Measurements from ENCODE around the gene ANKS3. TPM values are rescaled to one million over a fixed set of nuclear protein-coding genes. Genes with fewer than 3 reads are reported as not detected.

Gene ANKS3
- total and polyA plus RNA-seq, 2 donors (not counting 3 experiments of a cell fraction or from before 2014, with no cell fraction given) = 13.9 to 24.0 TPM

- Histone ChIP-seq H3K27ac (ENCODE audit: insufficient read depth, low read depth, low read length) (no peak overlapping the region), H4K20me1 (replicated peaks; ENCODE audit: control insufficient read depth, extremely low read depth, insufficient read depth, low read length) (no peaks in the 10 kb centered on the region), H2AFZ (ENCODE audit: low read depth, low read length) (no peak overlapping the region), H3K4me2 (ENCODE audit: insufficient read depth, low read length) (no peak overlapping the region), H3K36me3 (ENCODE audit: control insufficient read depth in 2 of 2, extremely low read depth in 1 of 2, insufficient read depth in 2 of 2, low read length in 2 of 2) (peaks cover 4 to 53% of the 10 kb centered on the region in 2 experiments), H3K9ac (replicated peaks; ENCODE audit: extremely low read depth, insufficient read depth, low read length) (no peak overlapping the region), H3K4me1 (ENCODE audit: control insufficient read depth, extremely low read depth, insufficient read depth, low read length) (no peaks in the 10 kb centered on the region), H3K79me2 (ENCODE audit: control insufficient read depth, insufficient read depth, low read length) (no peaks in the 10 kb centered on the region), H3K9me3 (replicated peaks; ENCODE audit: control insufficient read depth, insufficient read depth, low read length) (no peaks in the 10 kb centered on the region), H3K4me3 (replicated peaks in 1 of 3; ENCODE audit: insufficient read depth in 1 of 3, low read depth in 1 of 3, low read length in 3 of 3) (no peak overlapping the region), H3K27me3 (ENCODE audit: control insufficient read depth in 2 of 2, insufficient read depth in 2 of 2, low read length in 2 of 2) (no peaks in the 10 kb centered on the region), H3K9me1 (replicated peaks; ENCODE audit: control insufficient read depth, extremely low read depth, insufficient read depth, low read length) (no peaks in the 10 kb centered on the region)
- dilution Hi-C loops (cut with MboI; ENCODE audit: extremely low pct_ligation_motif_present, low sequenced_read_pairs) = no loop called here
- ChIA-PET POLR2A (no interaction called here), CTCF (no interaction called here)
- FAIRE-seq (no peak), DNase-seq (ENCODE audit: low read depth, low spot score) (no peak)
- intact Hi-C loops (cut with micrococcal nuclease) = no loop called here
- no TSS peak for BruUV-seq (replicated peaks)
- TF ChIP-seq FOS (IDR thresholded peaks at IDR 0.05; ENCODE audit: borderline replicate concordance, insufficient read depth, low read length) (no peak), MYC (IDR thresholded peaks at IDR 0.05; ENCODE audit: low read depth, low read length) (no peak), GATA2 (IDR thresholded peaks at IDR 0.05; ENCODE audit: insufficient read depth, insufficient read length, low read depth, low read length) (no peak), POLR2A (IDR thresholded peaks at IDR 0.05; ENCODE audit: low read depth, low read length) (no peak), JUN (IDR thresholded peaks at IDR 0.05; ENCODE audit: borderline replicate concordance, insufficient read depth, insufficient read length, low read depth) (no peak), POLR2AphosphoS5 (IDR thresholded peaks at IDR 0.05; ENCODE audit: insufficient read depth, low read depth, low read length) (no peak), MAX (IDR thresholded peaks at IDR 0.05; ENCODE audit: insufficient read depth, insufficient read length) (no peak), CTCF (IDR thresholded peaks at IDR 0.05; ENCODE audit: extremely low read depth in 1 of 2, insufficient read depth in 1 of 2, low read depth in 1 of 2, low read length in 2 of 2) (no peak)
Observed at GRCh38 chr16:4684763-4685162, 49.3 kb downstream of the ANKS3 start.
